Endothelial cell of umbilical vein (primary cell): ENCODE measurements around the gene C14orf39. TPM values are rescaled to one million over a fixed set of nuclear protein-coding genes. Genes with fewer than 3 reads are reported as not detected.
A peak's percentile ranks its signal among the peaks of the same experiment; 100 is the strongest.

Source experiments
- Bru-seq: library from RNA; stranded (reverse); fragments of 400-500 nt; gene quantifications from one replicate; lab custom pipeline; 2021; lab: Mats Ljungman, UMichigan
- BruChase-seq, 2 experiments: library from RNA; stranded (reverse); fragments of 400-500 nt; gene quantifications; one replicate each; lab custom pipeline; 2021; lab: Mats Ljungman, UMichigan
- BruUV-seq: library from RNA; stranded (reverse); fragments of 400-500 nt; replicated peaks from 2 replicates; lab custom pipeline; 2021; lab: Mats Ljungman, UMichigan
- CTCF ChIA-PET: fragments of 300-600, 350-600 bp; sonication (Branson Sonifier 250); formaldehyde crosslinking; loops from one replicate; lab custom pipeline; 2021; ENCODE audit warnings: antibody characterized with exemption, inconsistent platforms; lab: Charles Lee
- POLR2A ChIA-PET: fragments of 300-600, 350-600 bp; sonication (Branson Sonifier 250); formaldehyde crosslinking; loops from one replicate; lab custom pipeline; 2021; ENCODE audit warnings: antibody characterized with exemption, inconsistent platforms; lab: Charles Lee
- DNase-seq: peaks from one replicate; pipeline ENCODE4 v3.0.0-alpha.2; 2011; ENCODE audit warnings: low read depth, low spot score
- FAIRE-seq: peaks from 2 replicates; lab custom pipeline; 2011; peaks lifted over from hg19 to GRCh38; lab: Jason Lieb, UNC
- H2AFZ ChIP-seq: 2 replicates; pipeline ENCODE4 v1.6.0; 2012; ENCODE audit warnings: low read depth, low read length, control low read depth, inconsistent platforms
- H3K27ac ChIP-seq: 2 replicates; pipeline ENCODE4 v1.5.1; 2011; ENCODE audit warnings: low read depth, mild to moderate bottlenecking, control low read depth, low read length, moderate library complexity; ENCODE audit not compliant: insufficient read depth
- H3K27me3 ChIP-seq, 2 experiments: 2 replicates each; pipeline versions ENCODE4 v1.6.0 to v1.6.1; 2011; ENCODE audit warnings: low read length in 2 of 2, mixed read lengths in 1 of 2; ENCODE audit not compliant: control insufficient read depth in 2 of 2, insufficient read depth in 2 of 2
- H3K36me3 ChIP-seq, 2 experiments: 2 replicates in 1 of 2; 3 replicates in 1 of 2; pipeline ENCODE4 v1.5.1; 2011; ENCODE audit warnings: low read length in 2 of 2, mild to moderate bottlenecking in 1 of 2, moderate library complexity in 1 of 2; ENCODE audit not compliant: control insufficient read depth in 2 of 2, insufficient read depth in 2 of 2; ENCODE audit errors: extremely low read depth in 1 of 2
- H3K4me1 ChIP-seq: 3 replicates; pipeline ENCODE4 v1.5.1; 2011; ENCODE audit warnings: mild to moderate bottlenecking, low read length; ENCODE audit not compliant: control insufficient read depth, insufficient read depth; ENCODE audit errors: extremely low read depth
- H3K4me2 ChIP-seq: 2 replicates; pipeline ENCODE4 v1.6.1; 2011; ENCODE audit warnings: low read length, control low read depth, mixed read lengths; ENCODE audit not compliant: insufficient read depth
- H3K4me3 ChIP-seq, 3 experiments: fragments of 200-600 bp in 1 of 3; sonication (generic), shearing (Covaris generic) in 1 of 3; replicated peaks in 1 of 3; 2 replicates each; pipeline ENCODE4 v1.5.1; 2011 to 2016; ENCODE audit warnings: control low read depth in 3 of 3, low read length in 3 of 3, mild to moderate bottlenecking in 2 of 3, inconsistent platforms in 1 of 3, low read depth in 1 of 3, moderate library complexity in 1 of 3; ENCODE audit not compliant: insufficient read depth in 1 of 3
- H3K79me2 ChIP-seq: 2 replicates; pipeline ENCODE4 v1.6.0; 2012; ENCODE audit warnings: low read length, inconsistent platforms; ENCODE audit not compliant: control insufficient read depth, insufficient read depth
- H3K9ac ChIP-seq: replicated peaks from 2 replicates; pipeline ENCODE3; 2011; ENCODE audit warnings: low read length, control low read depth; ENCODE audit not compliant: insufficient read depth; ENCODE audit errors: extremely low read depth
- H3K9me1 ChIP-seq: replicated peaks from 3 replicates; pipeline ENCODE4 v1.6.0; 2011; ENCODE audit warnings: mild to moderate bottlenecking, low read length; ENCODE audit not compliant: control insufficient read depth, insufficient read depth; ENCODE audit errors: extremely low read depth
- H3K9me3 ChIP-seq: replicated peaks from 2 replicates; pipeline ENCODE4 v1.5.1; 2012; ENCODE audit warnings: low read length, inconsistent platforms; ENCODE audit not compliant: control insufficient read depth, insufficient read depth
- H4K20me1 ChIP-seq: replicated peaks from 2 replicates; pipeline ENCODE3; 2011; ENCODE audit warnings: mild to moderate bottlenecking, low read length; ENCODE audit not compliant: control insufficient read depth, insufficient read depth; ENCODE audit errors: extremely low read depth
- EZH2 ChIP-seq: IDR thresholded peaks from 2 replicates; pipeline ENCODE4 v1.6.1; 2012; ENCODE audit warnings: borderline replicate concordance, low read depth, mild to moderate bottlenecking, moderate library complexity, low read length, inconsistent platforms; ENCODE audit not compliant: severe bottlenecking
- dilution Hi-C: fragments of 300-500 bp; cut with MboI; formaldehyde crosslinking; loops from one replicate; pipeline ENCODE4 v1.15.0; 2019; ENCODE audit warnings: low sequenced_read_pairs; ENCODE audit not compliant: extremely low pct_ligation_motif_present
- intact Hi-C: fragments of 100-400 bp; cut with micrococcal nuclease; formaldehyde crosslinking; loops from one replicate; pipeline ENCODE4 v1.10.0; 2022
- long read RNA-seq: library from polyadenylated mRNA; stranded (forward); transcript quantifications from one replicate; pipeline ENCODE4 v2.0.0, GENCODE V29; 2021
- polyA minus RNA-seq, 3 experiments: library from RNA; depleted of rRNA, polyadenylated mRNA; stranded (reverse); fragments of >200 nt; gene quantifications; 1 replicate in 1 of 3; 2 replicates in 2 of 3; pipeline ENCODE4 v1.2.3, GENCODE V29; 2011
- polyA plus RNA-seq, 4 experiments: library from polyadenylated mRNA; depleted of rRNA in 3 of 4; stranded (reverse) in 3 of 4; unstranded in 1 of 4; fragments of >200 nt; gene quantifications; 2 replicates each; pipeline versions ENCODE4 v1.2.1 to v1.2.3, GENCODE V29; 2011 to 2012; ENCODE audit warnings: missing spikeins in 1 of 4
- total RNA-seq: library from RNA; stranded (reverse); gene quantifications from 2 replicates; pipeline ENCODE4 v1.2.3, GENCODE V29; 2021
- TF ChIP-seq, protein P1 (sequence below), 2 donors: IDR thresholded peaks; 1 replicate in 1 of 2; 2 replicates in 1 of 2; pipeline ENCODE4 v1.5.1; 2011; ENCODE audit warnings: low read length in 2 of 2, mild to moderate bottlenecking in 2 of 2, moderate library complexity in 2 of 2, control low read depth in 1 of 2, inconsistent platforms in 1 of 2, low read depth in 1 of 2; ENCODE audit not compliant: insufficient read depth in 1 of 2; ENCODE audit errors: extremely low read depth in 1 of 2

The C14orf39 gene, protein sequence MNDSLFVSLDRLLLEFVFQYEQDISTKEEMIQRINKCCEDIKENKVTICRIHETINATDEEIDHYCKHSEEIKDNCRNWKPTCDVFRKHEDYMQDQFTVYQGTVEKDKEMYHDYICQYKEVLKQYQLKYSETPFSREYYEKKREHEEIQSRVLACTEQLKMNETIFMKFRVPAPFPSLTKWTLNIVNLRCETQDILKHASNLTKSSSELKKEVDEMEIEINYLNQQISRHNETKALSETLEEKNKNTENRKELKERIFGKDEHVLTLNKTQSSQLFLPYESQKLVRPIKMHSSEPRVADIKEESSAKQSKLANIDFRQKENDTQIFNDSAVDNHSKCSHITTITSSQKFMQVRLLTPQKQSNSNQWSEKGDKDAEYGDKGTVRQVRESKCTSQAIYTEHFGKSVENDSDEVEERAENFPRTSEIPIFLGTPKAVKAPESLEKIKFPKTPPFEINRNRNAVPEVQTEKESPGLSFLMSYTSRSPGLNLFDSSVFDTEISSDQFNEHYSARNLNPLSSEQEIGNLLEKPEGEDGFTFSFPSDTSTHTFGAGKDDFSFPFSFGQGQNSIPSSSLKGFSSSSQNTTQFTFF
- not detected in 2 replicates for total RNA-seq
- not detected in 2 replicates for polyA plus RNA-seq
- polyA plus RNA-seq (2011; cell fraction: cytosol; rRNA removed) = not detected in 2 replicates
- not detected in 2 replicates for polyA plus RNA-seq (2011; cell fraction: nucleus; rRNA removed)
- 0.40 TPM in 1 of 2 replicates, not detected in the other for polyA plus RNA-seq (2012)
- not detected in 2 replicates for polyA minus RNA-seq
- not detected for polyA minus RNA-seq (2011; cell fraction: cytosol; rRNA and poly(A)+ RNA removed)
- not detected in 2 replicates for polyA minus RNA-seq (2011; cell fraction: nucleus; rRNA and poly(A)+ RNA removed)
- not detected for Bru-seq, nascent RNA
- BruChase-seq, experiment 1, labeled RNA remaining after a 6-hour chase = not detected
- BruChase-seq, experiment 2, labeled RNA remaining after a 2-hour chase = percentile 10 among the genes with signal in this experiment
- long read RNA-seq = 0 reads

DNA sequence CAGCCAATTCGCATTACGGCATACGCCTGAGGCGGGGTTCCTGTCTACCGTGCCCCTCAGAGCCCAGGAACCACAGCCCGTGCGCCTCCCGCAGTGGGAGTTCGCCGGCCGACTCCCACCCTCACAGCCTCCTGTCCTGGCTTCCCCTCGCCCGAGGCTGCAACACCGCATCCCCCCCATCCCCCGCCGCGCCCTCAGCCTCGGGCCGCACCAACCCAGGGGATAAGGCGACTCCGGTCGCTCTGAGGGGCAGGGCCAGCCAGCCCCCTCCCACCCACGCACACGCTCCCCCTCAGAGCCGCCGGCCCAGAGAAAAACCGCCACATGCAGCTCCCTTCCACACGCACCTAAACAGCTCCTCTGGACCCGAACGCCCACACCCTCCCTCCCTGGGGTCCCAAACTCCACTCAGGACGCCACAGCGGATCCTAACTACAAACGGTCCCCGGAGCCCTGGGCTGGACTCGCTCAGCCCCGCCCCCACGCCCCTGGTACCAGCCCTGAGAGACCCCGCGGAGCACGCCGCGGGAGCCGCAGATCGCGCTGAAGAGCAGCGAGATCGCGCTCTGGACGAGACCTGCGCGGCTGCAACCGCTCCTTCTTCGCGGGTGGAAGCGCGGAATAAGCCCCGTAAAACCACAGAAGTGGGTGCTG is at the start of gene C14orf39:
TSS of gene C14orf39 (minus strand) at position 466 of the 654 bp plus-strand sequence. CDS start 985 bp downstream, outside the sequence.
- Histone ChIP-seq H3K36me3 (no peaks in the 10 kb centered on the region), H2AFZ (peak within 1 kb of the TSS; percentile 64), H3K9me1 (no peaks in the 10 kb centered on the region), H3K79me2 (no peaks in the 10 kb centered on the region), H3K4me2 (peak within 1 kb of the TSS; percentile 17), H3K4me1 (no peaks in the 10 kb centered on the region), H3K27me3 (peaks cover 25 to 69% of the 10 kb centered on the region in 2 experiments), H4K20me1 (no peaks in the 10 kb centered on the region), H3K9me3 (no peaks in the 10 kb centered on the region), H3K9ac (no peak within 1 kb of the TSS), H3K4me3 (peak within 1 kb of the TSS; percentile 11 to 27 (median 25)), H3K27ac (no peak within 1 kb of the TSS)
- no peak for FAIRE-seq
- DNase-seq = peak; percentile 34
- TF ChIP-seq, protein P1, sequence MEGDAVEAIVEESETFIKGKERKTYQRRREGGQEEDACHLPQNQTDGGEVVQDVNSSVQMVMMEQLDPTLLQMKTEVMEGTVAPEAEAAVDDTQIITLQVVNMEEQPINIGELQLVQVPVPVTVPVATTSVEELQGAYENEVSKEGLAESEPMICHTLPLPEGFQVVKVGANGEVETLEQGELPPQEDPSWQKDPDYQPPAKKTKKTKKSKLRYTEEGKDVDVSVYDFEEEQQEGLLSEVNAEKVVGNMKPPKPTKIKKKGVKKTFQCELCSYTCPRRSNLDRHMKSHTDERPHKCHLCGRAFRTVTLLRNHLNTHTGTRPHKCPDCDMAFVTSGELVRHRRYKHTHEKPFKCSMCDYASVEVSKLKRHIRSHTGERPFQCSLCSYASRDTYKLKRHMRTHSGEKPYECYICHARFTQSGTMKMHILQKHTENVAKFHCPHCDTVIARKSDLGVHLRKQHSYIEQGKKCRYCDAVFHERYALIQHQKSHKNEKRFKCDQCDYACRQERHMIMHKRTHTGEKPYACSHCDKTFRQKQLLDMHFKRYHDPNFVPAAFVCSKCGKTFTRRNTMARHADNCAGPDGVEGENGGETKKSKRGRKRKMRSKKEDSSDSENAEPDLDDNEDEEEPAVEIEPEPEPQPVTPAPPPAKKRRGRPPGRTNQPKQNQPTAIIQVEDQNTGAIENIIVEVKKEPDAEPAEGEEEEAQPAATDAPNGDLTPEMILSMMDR (IDR thresholded peaks at IDR 0.05; ENCODE audit: extremely low read depth in 1 of 2, insufficient read depth in 1 of 2, low read depth in 1 of 2, low read length in 2 of 2) = no peak
- TF ChIP-seq EZH2 = peak; percentile 57
- POLR2A ChIA-PET = no interaction called here
- CTCF ChIA-PET = interaction anchor here (1.0 kb wide), 1 partner anchor 17 kb away, joined by 3 read pairs; no protein-coding TSS in a partner anchor
- dilution Hi-C loops (no loop called here), intact Hi-C loops (loop anchor here (2.0 to 10.0 kb wide), 3 partner anchors 25 to 241 kb away; partner anchors contain the start of gene PPM1A)
- no TSS peak for BruUV-seq
